GM21786 (cell line): Measurements from ENCODE around the gene TSHZ3.

ENCODE experiments used
- ATAC-seq: cut with Tn5 transposase; IDR thresholded peaks from one replicate; pipeline ENCODE4 v1.9.1; 2021; ENCODE audit not compliant: unreplicated experiment

Gene TSHZ3

DNA sequence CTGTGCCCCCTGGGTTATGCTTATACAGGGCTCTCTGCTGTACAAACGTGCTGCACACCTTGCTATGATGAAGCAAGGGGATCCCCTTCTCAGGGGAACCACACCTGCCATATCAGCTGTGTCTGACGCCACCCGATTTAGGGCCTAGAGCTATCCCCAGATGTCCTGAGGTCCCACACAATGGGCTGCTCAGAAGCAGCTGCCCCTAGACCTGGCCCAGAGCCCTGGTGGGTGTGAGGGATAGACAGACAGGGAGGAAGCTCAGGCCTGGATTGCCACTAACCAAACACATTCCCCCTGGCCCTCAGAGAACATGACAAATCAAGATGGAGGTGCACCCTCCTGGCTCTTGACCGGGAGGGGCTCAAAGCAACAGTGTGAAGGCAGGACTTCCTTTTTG lies 59.3 kb downstream of the TSHZ3 start:
- ATAC-seq, result no peak

DNA sequence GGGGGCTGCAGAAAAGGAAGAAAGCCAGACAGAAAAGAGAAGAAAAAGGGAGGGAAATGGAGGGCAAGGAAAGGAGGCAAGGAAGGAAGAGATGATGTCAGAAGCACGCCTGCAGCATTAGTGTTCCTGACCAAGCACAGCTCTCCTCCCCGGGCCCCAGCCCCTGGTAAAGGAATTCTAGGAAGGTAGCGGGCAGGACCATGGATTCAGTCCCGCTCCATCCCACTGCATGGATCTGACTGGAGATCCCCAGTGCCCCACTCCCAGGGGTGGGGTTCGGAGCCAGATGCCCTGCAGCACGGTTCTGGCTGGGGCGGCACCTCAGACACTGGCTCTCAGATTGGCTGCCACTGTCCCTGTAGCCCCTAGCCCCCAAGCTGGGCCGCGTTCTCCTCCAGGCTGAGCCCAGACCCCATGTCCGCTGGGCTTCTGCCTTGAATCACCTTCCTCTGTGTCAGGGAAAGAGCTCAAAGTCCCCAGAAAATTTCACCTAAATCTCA lies 59.8 kb downstream of the TSHZ3 start:
- no peak for ATAC-seq

DNA sequence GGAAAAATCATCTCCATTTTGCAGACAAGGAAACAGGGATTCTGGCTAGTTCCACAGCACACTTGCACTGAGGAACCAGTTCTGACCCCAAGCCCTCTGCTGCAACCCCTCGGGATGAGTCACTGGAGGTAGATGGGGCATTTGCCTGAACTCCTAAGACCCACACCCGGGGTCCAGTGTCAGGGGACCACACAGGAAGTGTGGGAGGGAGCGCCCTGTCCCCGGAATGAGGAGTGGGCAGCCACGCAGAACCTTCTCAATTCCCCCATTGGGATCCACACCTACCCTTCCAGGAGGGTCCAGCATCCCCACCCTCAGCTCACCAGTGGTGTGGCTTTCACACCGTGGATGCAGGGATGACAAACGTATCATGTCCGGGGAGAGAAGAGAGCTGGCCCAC lies 62.7 kb downstream of the TSHZ3 start:
- ATAC-seq, result no peak

GRCh38 chr19:31285744-31286143 lies 63.5 kb downstream of the TSHZ3 start:
- ATAC-seq, result no peak

GRCh38 chr19:31284621-31285020 lies 64.6 kb downstream of the TSHZ3 start:
- ATAC-seq, result no peak

DNA sequence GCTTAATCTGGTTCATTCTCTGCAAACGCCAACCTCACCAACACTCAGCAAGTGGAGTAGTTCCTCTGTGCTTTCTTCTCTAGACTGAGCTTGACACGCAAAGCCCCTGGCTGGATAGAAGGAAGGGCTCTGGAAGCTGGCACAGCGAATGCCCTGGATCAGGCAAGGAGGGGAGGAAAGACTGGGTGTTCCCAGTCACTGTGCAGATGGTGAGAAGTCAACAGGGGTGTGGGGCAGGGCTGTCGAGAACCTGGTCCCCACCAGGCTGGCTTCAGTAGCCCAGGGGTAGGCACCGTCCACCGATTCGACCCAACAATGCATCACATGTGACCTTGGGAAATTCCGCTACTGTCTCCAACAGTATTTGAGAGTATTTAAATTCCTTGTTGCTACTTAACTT lies 65.5 kb downstream of the TSHZ3 start:
- no peak for ATAC-seq

- ATAC-seq, result no peak
Observed at GRCh38 chr19:31282346-31282745, 66.9 kb downstream of the TSHZ3 start.

- no peak for ATAC-seq
Observed at GRCh38 chr19:31280287-31281006, 68.8 kb downstream of the TSHZ3 start.

DNA sequence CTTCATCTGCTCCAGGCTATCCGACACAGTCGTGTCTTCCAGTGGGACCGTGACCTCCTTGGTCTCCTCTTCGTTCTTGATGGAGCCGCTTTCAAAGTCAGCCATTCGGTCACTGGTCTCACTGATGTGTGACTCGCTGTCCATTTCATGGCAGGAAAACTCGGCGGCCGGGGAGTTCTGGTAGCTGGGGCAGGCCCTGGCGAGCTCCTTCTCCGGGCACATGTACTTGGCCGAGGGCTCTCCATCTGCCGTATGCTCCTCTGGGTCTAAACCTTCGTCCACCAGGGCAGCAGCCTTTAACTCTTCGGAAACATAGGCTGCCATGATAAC lies 69.8 kb downstream of the TSHZ3 start:
- ATAC-seq, result no peak

- no peak for ATAC-seq
Observed at GRCh38 chr19:31278555-31279435, 70.4 kb downstream of the TSHZ3 start.

- ATAC-seq, result no peak
Observed at GRCh38 chr19:31277516-31277915, 71.7 kb downstream of the TSHZ3 start.

- no peak for ATAC-seq
Observed at GRCh38 chr19:31276831-31277230, 72.4 kb downstream of the TSHZ3 start.

DNA sequence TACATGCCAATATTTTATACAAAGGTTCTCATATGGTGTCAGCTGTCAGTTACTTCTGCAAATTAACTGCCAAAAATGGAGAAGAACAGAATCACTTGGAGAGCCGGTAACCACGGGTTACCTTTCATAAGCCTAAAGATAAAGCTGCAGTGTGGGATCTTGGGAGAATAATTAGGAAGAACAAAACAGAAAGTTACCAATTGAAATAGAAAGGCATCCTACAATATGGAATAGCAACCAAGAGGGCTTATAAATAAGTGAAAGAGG lies 74.2 kb downstream of the TSHZ3 start:
- ATAC-seq, result no peak

DNA sequence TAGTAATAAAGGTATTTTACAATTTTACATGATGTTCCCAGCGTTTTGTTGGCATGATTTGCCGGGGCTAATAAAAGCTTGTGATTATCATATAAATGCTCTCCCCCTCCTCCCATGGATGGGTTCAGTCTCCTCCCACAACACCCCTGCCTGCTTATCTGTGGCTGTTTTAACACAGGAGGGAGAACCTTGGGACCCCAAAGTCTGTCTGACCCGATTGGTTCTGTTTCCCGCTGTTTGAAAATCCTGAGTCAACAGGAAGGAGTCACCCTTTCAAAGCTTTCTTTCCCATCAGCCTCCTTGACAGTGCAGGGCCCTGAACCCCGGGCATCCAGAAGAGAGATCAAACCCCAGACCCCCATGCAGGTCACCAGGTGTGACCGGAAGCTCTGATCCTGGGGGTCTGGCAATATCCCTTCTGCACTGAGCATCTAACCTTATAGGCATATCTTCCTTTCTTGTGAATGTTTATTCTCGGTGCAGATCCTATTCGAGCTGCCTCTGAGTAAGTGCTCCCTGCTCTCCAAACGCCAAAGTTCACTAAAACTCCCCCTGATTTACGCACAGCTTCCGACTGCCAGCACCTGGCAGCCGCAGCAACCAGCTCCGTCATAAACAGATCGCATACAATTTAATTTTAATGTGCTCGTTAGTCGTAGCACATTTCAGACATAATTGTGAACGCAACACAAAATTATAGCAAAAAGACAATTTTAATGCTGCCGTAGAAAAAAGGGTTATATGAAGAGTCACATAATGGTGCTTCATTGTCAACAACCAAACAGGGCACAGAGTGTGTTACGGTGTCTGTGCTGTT lies 74.8 kb downstream of the TSHZ3 start:
- no peak for ATAC-seq

DNA sequence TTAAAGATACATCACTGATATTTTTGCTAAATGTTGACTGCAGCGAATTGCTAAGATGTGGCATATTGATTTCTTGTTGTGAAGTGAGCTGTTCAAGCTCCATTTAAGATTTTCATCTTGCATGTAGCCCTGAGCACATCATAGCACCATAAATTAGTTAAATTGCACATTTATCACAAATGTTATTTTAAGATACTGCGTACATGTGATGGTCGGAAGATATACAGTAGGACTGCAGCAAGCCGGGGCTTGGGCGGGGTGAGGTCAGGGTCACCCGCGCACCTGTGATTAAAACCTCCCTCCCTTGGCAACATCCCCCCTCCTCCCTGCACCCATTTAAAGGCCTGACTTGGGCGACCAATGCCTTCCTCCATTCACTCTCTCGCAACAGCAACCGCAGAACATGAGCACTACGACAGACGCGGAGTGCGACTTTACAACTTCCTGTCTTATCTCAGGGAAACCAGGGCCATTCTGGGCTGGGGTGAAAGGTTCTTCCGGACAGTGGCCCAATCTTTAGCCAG lies 76.6 kb downstream of the TSHZ3 start:
- ATAC-seq, result no peak

DNA sequence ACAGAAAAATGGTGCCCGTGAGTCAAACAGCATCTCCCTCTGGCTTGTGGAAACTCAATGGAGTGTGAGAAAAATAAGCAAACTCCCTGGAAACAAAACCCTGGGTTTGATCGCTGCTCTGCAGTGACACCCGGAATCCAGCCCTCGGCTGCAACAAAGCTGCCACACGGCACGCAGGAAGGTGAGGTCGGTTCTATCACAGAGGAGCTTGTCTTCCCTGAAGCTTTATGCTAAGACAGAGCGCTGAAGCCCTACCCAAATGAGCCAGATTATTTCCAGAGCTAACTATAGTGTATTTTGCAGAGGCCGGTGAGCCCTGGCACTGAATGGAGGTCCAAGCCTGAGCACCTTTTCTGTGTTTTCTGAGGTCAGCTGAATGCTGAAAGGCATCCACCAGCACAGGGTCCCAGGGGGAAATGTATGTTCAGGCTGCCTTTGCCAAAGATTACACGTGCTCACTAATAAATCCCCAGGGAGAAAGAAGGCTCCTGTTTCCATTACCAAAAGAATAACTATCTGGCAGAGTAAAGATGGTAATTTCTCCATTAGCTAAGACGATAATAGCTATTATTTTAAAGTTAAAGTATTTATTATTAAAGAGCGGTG lies 77.8 kb downstream of the TSHZ3 start:
- no peak for ATAC-seq

- ATAC-seq, result no peak
Observed at GRCh38 chr19:31270897-31271296, 78.3 kb downstream of the TSHZ3 start.

GRCh38 chr19:31269425-31270127 lies 79.7 kb downstream of the TSHZ3 start:
- no peak for ATAC-seq

DNA sequence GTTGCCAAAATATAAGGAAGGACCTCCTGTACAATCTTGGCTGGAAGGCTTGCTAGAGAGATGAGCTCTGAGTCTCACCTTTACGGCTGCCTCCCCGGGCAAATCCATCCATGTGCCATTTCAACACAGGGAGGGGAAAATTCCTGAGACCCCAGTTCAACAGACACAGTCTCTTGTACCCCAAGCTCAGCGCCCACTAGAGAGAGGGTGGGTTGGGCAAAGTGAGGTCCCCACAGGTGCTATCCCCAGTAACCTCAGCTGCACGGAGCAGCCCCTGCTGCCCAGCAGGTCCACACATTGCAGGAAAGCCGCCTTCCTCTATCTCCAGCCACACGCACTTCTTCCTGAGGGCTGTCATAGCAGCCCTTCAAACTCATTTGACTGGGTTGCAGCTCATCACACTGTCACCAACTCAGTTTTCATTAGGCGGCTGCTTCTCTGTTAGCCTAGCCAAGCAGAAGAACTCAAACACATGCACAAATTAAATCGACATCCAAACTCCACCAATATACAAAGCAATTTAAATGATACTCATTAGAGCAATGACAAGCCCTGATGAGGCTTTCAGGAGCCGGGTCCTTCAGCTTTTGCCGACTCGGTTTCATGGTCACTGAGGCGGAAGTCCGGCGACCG lies 80.4 kb downstream of the TSHZ3 start:
- no peak for ATAC-seq

- ATAC-seq, result no peak
Observed at GRCh38 chr19:31266731-31267130, 82.5 kb downstream of the TSHZ3 start.
